GM21529 (cell line): ENCODE results near the gene CHTOP.
"Not testable (repeated sequence)": the region's sequence is repeated elsewhere in the genome, so short reads cannot be mapped to it uniquely, and the experiment has no call there.

Source experiments
- ATAC-seq: cut with Tn5 transposase; IDR thresholded peaks from one replicate; pipeline ENCODE4 v1.9.1; 2021; ENCODE audit not compliant: unreplicated experiment

Gene CHTOP

DNA sequence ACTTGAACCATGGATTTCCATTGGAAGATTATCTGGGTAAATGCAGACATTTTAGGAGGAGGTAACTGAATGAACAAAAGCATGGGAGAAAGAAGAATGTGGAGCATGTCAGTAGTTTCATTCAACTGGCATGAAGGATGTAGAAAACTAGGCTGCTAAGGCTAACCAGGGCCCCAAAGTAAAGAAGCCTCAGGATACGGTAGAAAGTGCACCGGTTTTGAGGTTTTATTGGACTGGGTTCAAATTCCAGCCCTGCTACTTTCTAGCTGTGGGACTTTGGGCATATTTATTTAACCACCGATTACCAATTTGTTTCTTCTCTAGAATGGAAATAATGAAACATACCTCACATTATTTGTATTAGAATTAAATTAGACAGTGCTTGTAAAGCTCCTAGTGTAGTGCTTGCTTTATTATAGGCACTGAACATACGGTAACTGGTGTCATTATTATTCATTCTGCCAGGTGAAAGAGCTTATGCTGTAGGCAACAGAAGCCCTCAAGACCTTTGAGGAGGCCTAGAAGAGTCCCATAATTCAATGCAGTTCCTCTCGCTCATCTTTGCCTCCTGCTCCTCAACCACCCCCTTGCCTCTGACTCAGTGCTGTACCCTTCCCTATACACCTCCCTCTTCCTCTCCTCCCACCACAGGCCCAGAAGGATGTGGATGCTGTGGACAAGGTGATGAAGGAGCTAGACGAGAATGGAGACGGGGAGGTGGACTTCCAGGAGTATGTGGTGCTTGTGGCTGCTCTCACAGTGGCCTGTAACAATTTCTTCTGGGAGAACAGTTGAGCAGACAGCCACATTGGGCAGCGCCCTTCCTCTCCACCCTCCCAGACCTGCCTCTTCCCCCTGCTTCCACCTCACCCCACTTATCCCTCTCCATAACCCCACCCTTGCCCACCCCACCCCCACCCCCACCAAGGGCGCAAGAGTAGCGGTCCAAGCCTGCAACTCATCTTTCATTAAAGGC is 2.5 kb upstream of the CHTOP start:
- no peak for ATAC-seq

GRCh38 chr1:153633161-153633753 is 609 bp upstream of the CHTOP start:
- ATAC-seq: no peak

- no peak for ATAC-seq
Observed at GRCh38 chr1:153635872-153636271, 2.0 kb downstream of the CHTOP start.

- no peak for ATAC-seq
Observed at GRCh38 chr1:153636312-153636711, 2.4 kb downstream of the CHTOP start.

- no peak for ATAC-seq
Observed at GRCh38 chr1:153638261-153638660, 4.4 kb downstream of the CHTOP start.

DNA sequence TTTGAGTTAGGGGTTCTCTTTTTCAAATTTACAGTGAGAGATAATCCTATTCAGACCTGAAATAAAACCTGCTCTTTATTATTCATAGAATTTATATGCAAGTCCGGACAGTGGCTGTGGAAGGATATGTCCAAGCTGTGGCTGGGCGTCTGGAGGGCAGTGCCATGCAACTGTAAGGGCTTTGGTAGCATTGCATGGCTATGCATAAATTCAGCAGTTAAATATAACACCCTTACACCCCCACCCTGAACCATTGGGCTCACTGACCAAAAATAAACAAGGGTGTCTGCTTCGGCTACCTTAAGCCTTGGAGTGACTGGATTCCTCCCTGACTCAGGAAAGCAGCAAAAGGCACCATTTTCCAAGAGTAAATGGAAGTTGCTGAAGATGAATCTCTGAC is 5.4 kb downstream of the CHTOP start:
- no peak for ATAC-seq

DNA sequence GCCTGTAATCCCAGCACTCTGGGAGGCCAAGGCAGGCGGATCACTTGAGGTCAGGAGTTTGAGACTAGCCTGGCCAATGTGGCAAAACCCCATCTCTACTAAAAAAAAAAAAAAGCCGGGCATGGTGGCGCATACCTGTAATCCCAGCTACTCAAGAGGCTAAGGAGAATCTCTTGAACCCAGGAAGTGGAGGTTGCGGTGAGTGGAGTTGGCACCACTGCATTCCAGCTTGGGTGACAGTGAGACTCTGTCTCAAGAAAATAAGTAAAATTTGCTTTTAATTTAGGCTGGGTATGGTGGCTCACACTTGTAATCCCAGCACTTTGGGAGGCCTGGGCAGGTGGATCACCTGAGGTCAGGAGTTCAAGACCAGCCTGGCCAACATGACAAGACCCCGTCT is 6.3 kb downstream of the CHTOP start:
- ATAC-seq: not testable (repeated sequence)

DNA sequence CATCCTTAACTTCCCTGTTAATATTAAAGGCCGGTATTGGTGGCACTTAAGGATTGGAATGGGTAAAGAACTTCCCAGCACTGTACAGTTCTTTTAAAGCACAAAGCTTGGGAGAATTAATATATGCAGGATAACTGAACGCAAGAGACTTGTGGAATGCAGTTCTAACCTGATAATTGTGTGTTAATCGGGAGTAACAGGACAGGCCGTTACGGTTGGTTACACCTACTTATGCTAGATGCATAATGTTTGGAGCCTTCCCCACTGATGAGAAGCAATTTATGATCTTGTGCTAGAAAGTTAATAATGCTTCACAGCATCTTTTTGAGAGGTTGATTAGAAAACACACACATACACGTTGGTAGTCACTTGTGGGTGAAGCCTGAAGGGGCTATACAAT is 7.0 kb downstream of the CHTOP start:
- ATAC-seq: no peak

DNA sequence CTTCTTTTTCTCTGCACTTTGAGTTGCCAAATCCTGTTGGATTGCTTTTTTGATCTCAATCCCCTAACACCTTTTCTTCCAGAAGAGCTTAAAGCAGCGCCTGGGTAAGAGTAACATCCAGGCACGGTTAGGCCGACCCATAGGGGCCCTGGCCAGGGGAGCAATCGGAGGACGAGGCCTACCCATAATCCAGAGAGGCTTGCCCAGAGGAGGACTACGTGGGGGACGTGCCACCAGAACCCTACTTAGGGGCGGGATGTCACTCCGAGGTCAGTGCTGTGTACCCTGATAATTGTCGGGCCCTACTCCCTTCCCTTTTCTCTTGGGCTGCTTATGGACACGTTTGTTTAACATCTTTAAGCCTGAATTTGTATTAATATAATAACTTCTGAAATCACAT is 8.3 kb downstream of the CHTOP start:
- no peak for ATAC-seq

GRCh38 chr1:153643100-153643499 is 9.2 kb downstream of the CHTOP start:
- no peak for ATAC-seq

DNA sequence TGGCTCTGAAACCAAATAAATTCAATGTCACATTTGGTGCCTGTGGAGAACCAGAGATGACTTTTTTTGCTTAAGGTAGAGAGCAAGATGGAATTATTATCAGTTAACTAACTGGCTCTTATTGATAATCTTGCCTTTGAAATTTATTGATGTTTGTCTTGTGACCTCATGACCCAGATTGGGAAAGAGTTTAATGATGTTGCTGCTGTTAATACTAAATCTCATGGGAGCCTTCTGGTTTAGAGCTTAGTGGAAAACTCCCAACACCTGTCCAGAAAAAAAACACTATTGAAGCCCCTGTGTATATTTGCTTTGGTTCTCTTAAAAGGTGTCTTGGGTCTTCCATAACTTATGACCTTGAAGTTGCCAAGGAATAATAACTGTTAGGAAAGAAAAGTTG is 9.9 kb downstream of the CHTOP start:
- no peak for ATAC-seq

DNA sequence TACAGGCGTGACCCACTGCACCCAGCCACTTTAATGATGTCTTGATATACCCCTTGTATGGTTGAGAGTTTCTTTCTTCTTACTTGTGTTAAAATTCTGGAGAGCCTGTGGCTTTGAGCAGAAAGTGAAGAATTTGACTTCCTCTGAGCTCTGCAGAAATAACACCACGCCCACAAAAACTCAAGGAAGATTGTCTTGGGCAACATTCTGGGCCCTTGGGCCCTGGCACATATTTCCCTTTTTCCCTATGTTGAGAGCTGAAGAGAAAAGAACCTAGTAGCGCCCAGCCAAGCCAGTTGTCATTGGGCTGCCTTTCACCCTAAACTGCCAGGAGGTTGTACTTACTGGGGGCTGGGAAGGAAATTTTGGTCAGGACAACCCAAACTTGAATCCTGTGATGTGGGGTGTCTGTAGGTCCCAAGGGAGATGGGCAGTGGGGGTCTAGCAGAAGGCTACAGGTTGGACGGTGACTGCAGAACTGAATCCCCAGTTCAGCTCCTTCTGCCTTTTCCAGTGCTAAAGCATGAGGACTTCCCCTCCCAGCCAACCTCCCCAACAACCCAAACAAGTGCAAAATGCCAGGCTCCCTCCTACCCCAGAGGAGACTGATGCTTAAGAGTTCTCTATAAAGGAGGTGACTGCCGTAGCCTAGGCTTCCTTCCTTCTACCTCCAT is 12.9 kb downstream of the CHTOP start:
- no peak for ATAC-seq

DNA sequence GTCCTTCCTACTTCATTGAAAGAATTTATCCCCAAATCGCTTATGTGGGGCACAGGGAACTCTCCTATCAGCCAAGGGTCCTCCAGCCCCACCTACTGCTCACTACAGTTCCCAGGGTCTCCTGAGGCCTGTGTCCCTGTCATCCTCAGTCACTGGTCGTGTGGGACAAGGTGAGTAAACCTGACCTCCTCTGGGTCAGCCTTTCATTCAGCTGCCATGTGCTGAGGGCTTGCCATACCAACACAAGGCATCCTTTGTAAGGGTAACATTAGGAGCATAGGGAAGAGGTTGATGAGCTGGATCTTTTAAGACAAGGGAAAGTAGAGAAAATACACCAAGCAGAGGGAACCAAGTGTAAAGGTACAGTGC is 13.5 kb downstream of the CHTOP start:
- ATAC-seq: no peak

- no peak for ATAC-seq
Observed at GRCh38 chr1:153648000-153648643, 14.3 kb downstream of the CHTOP start.

DNA sequence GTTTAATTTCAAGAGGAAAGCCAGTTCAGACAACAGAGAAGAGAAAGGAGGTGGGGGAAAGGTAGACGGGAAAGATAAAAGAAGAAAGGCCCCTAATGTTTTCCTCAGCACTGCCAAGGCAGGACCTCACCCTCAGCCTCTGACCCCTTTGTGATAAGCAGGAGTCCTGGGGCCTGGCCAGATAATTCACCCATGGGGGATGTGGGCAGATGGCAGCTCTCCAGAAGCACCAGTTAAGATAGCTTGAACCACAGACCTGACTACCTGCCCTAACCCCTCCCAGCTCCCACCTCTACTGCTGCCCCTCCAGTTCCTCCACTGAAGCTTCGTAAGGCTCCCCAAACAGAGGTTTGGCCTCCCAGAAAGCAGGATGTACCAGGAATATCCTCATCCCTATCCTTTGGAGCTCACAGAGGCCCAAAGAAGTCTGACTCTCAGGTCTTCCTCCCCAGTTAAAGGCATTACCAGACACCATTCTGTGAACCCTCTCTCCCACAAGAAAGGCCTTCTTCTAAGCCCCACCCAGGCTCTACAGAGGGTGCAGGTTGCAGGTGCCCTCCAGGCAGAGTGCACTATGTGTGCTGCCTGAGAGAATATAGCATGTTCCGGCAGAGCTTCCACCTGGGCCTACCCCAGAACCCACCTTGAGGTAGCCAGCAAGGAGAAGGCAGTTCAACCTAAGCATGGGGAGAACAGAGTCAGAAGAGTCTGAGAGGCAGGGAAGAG is 15.4 kb downstream of the CHTOP start:
- no peak for ATAC-seq

GRCh38 chr1:153649863-153650235 is 16.0 kb downstream of the CHTOP start:
- no peak for ATAC-seq

DNA sequence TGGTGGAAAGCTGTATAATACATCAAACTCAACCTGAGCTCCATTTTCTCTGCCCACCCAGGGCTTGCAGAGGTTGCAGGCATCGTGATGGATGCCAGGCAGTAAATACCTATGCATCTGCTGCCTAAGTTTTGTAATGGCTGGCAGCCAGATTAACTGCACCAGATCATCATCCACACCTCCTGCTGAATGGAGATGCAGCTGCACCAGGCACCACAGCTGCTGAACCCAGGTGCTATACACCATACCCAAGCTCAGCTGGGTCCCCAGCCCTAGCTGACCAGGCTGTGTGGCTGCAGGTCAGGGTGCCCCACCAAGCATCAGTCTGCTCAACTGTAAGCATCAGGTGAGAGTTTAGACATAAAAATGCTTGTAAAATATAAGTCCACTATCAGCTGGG is 17.9 kb downstream of the CHTOP start:
- no peak for ATAC-seq

GRCh38 chr1:153652805-153653500 is 19.1 kb downstream of the CHTOP start:
- no peak for ATAC-seq

GRCh38 chr1:153655333-153655732 is 21.5 kb downstream of the CHTOP start:
- ATAC-seq: no peak
